Hepatocyte (in vitro differentiated cells): ENCODE results near the gene ZNF684. TPM values are rescaled to one million over a fixed set of nuclear protein-coding genes. Genes with fewer than 3 reads are reported as not detected.

ENCODE experiments used
- DNase-seq: peaks from one replicate; pipeline ENCODE4 v3.0.0-alpha.2; 2016; ENCODE audit warnings: low spot score
- H2AFZ ChIP-seq: fragments of 200-600 bp; sonication (generic); 2 replicates; pipeline ENCODE4 v1.6.0; 2016; ENCODE audit warnings: antibody characterized with exemption, mild to moderate bottlenecking
- H3K27ac ChIP-seq: fragments of 200-600 bp; sonication (generic); 2 replicates; pipeline ENCODE4 v1.5.1; 2016; ENCODE audit warnings: mild to moderate bottlenecking
- H3K27me3 ChIP-seq: fragments of 200-600 bp; sonication (generic); 2 replicates; pipeline ENCODE4 v1.6.1; 2016
- H3K36me3 ChIP-seq: fragments of 200-600 bp; sonication (generic); replicated peaks from 2 replicates; pipeline ENCODE4 v1.5.1; 2016; ENCODE audit warnings: low read depth; ENCODE audit not compliant: insufficient read depth
- H3K4me1 ChIP-seq: fragments of 200-600 bp; sonication (generic); 2 replicates; pipeline ENCODE4 v1.5.1; 2016; ENCODE audit warnings: mild to moderate bottlenecking, moderate library complexity; ENCODE audit not compliant: insufficient read depth
- H3K4me2 ChIP-seq: fragments of 200-600 bp; sonication (generic); 2 replicates; pipeline ENCODE4 v1.6.0; 2016
- H3K4me3 ChIP-seq: fragments of 200-600 bp; sonication (generic); 2 replicates; pipeline ENCODE4 v1.5.1; 2016; ENCODE audit warnings: mild to moderate bottlenecking
- H3K79me2 ChIP-seq: fragments of 200-600 bp; sonication (generic); 2 replicates; pipeline ENCODE4 v1.6.0; 2017; ENCODE audit warnings: mild to moderate bottlenecking
- H3K9me2 ChIP-seq: fragments of 200-600 bp; sonication (generic); replicated peaks from 2 replicates; pipeline ENCODE4 v1.6.0; 2017; ENCODE audit warnings: mild to moderate bottlenecking; ENCODE audit not compliant: insufficient read depth
- H3K9me3 ChIP-seq: fragments of 200-600 bp; sonication (generic); 2 replicates; pipeline ENCODE4 v1.5.1; 2016; ENCODE audit warnings: low read depth, mild to moderate bottlenecking
- H4K20me1 ChIP-seq: fragments of 200-600 bp; sonication (generic); 2 replicates; pipeline ENCODE4 v1.6.0; 2016; ENCODE audit warnings: mild to moderate bottlenecking; ENCODE audit not compliant: insufficient read depth, poor library complexity, severe bottlenecking
- CTCF ChIP-seq: fragments of 200-600 bp; sonication (generic); IDR thresholded peaks from 2 replicates; pipeline ENCODE4 v1.5.1; 2016; ENCODE audit warnings: antibody characterized with exemption, mild to moderate bottlenecking; ENCODE audit not compliant: poor library complexity
- EZH2 ChIP-seq: fragments of 200-600 bp; sonication (generic); IDR thresholded peaks from 2 replicates; pipeline ENCODE4 v1.6.1; 2016; ENCODE audit warnings: antibody characterized with exemption, mild to moderate bottlenecking, borderline replicate concordance
- EZH2phosphoT487 ChIP-seq: fragments of 200-600 bp; sonication (generic); IDR thresholded peaks from one replicate; pipeline ENCODE4 v1.6.1; 2018; ENCODE audit warnings: antibody characterized with exemption, mild to moderate bottlenecking, low read depth, moderate library complexity; ENCODE audit not compliant: unreplicated experiment, severe bottlenecking
- WGBS: methylation state at CpG from one replicate; pipeline ENCODE4 v1.1.6; 2016; ENCODE audit warnings: low lambda C conversion rate; ENCODE audit errors: missing lambda C conversion rate; 5-methylcytosine and 5-hydroxymethylcytosine counted together
- polyA plus RNA-seq: library from polyadenylated mRNA; unstranded; fragments of >200 nt; fragmentation: Nextera tagmentation; extraction: Ambion mirVana; gene quantifications from 2 replicates; pipeline ENCODE4 v1.2.1, GENCODE V29; 2016
- total RNA-seq: library from RNA; depleted of rRNA; stranded (reverse); fragments of >200 nt; gene quantifications from 2 replicates; pipeline ENCODE4 v1.2.3, GENCODE V29; 2014

Gene ZNF684
- total and polyA plus RNA-seq, 2 experiments from 2014 or later = 1.8 to 5.3 TPM

GRCh38 chr1:40575336-40575735 is 43.9 kb downstream of the ZNF684 start:
- no peak overlapping the region for H3K27ac ChIP-seq
- no peaks in the 10 kb centered on the region for H3K27me3 ChIP-seq
- H3K9me3 ChIP-seq = no peaks in the 10 kb centered on the region
- H3K4me3 ChIP-seq = no peak overlapping the region
- H3K9me2 ChIP-seq = no peaks in the 10 kb centered on the region
- no peak for DNase-seq
- no peak for TF ChIP-seq CTCF
- no peak for TF ChIP-seq EZH2
- no peak for TF ChIP-seq EZH2phosphoT487
- H3K36me3 ChIP-seq = no peaks in the 10 kb centered on the region
- H3K79me2 ChIP-seq = no peaks in the 10 kb centered on the region
- H2AFZ ChIP-seq = no peak overlapping the region
- H3K4me2 ChIP-seq = no peak overlapping the region
- H4K20me1 ChIP-seq = no peaks in the 10 kb centered on the region
- no peaks in the 10 kb centered on the region for H3K4me1 ChIP-seq

- Histone ChIP-seq H3K36me3 (no peaks in the 10 kb centered on the region), H3K27ac (no peak overlapping the region), H3K4me3 (no peak overlapping the region), H3K9me3 (no peaks in the 10 kb centered on the region), H3K4me2 (no peak overlapping the region), H2AFZ (no peak overlapping the region), H3K79me2 (no peaks in the 10 kb centered on the region), H3K4me1 (no peaks in the 10 kb centered on the region), H4K20me1 (no peaks in the 10 kb centered on the region), H3K9me2 (no peaks in the 10 kb centered on the region), H3K27me3 (no peaks in the 10 kb centered on the region)
- 95% methylated on average over 2 of the region's 2 CpGs for WGBS
- TF ChIP-seq EZH2 (no peak), EZH2phosphoT487 (no peak), CTCF (no peak)
- DNase-seq = no peak
Observed at GRCh38 chr1:40582116-40582515, 50.7 kb downstream of the ZNF684 start.

GRCh38 chr1:40583980-40584379 is 52.5 kb downstream of the ZNF684 start:
- TF ChIP-seq EZH2phosphoT487 (no peak), CTCF (no peak), EZH2 (no peak)
- no peak overlapping the region for H3K27ac ChIP-seq

GRCh38 chr1:40588586-40588985 is 57.1 kb downstream of the ZNF684 start:
- no peaks in the 10 kb centered on the region for H3K9me3 ChIP-seq
- H4K20me1 ChIP-seq = no peaks in the 10 kb centered on the region
- WGBS = 78% methylated on average over 2 of the region's 2 CpGs
- no peak overlapping the region for H3K27ac ChIP-seq
- H3K4me2 ChIP-seq = no peak overlapping the region
- no peaks in the 10 kb centered on the region for H3K36me3 ChIP-seq
- no peak overlapping the region for H3K4me3 ChIP-seq
- H3K27me3 ChIP-seq = no peaks in the 10 kb centered on the region
- no peak for DNase-seq
- TF ChIP-seq EZH2phosphoT487 (no peak), CTCF (no peak), EZH2 (no peak)
- no peaks in the 10 kb centered on the region for H3K9me2 ChIP-seq
- H2AFZ ChIP-seq = no peak overlapping the region
- H3K79me2 ChIP-seq = no peaks in the 10 kb centered on the region
- H3K4me1 ChIP-seq = no peaks in the 10 kb centered on the region

More at GRCh38 chr1:40583980-40584379, 52.5 kb downstream of the ZNF684 start:
- Histone ChIP-seq H3K4me3 (no peak overlapping the region), H3K79me2 (no peaks in the 10 kb centered on the region), H3K27me3 (no peaks in the 10 kb centered on the region), H3K4me1 (no peaks in the 10 kb centered on the region), H3K36me3 (no peaks in the 10 kb centered on the region), H3K9me3 (no peaks in the 10 kb centered on the region), H2AFZ (no peak overlapping the region), H3K9me2 (no peaks in the 10 kb centered on the region), H3K4me2 (no peak overlapping the region), H4K20me1 (no peaks in the 10 kb centered on the region)
- DNase-seq = no peak
- WGBS = 67% methylated on average over 6 of the region's 6 CpGs
